SKM-1 treated with dmso at 0.1 percent for 144 hours (cell line): ENCODE results near the gene CMTM2.
"Not testable (repeated sequence)": the region's sequence is repeated elsewhere in the genome, so short reads cannot be mapped to it uniquely, and the experiment has no call there.

Source experiments
- DNase-seq: peaks from one replicate; lab custom pipeline; 2025; ENCODE audit not compliant: unreplicated experiment; lab: John Stamatoyannopoulos, UW

Gene CMTM2

GRCh38 chr16:66629856-66630255 is 50.6 kb downstream of the CMTM2 start:
- no peak for DNase-seq

- DNase-seq = not testable (repeated sequence)
These were observed 51.4 kb downstream of the CMTM2 start for GRCh38 chr16:66630561-66631260.

- DNase-seq = not testable (repeated sequence)
These were observed 52.3 kb downstream of the CMTM2 start for GRCh38 chr16:66631558-66631957.

GRCh38 chr16:66634527-66635196 is 55.4 kb downstream of the CMTM2 start:
- no peak for DNase-seq

- DNase-seq = no peak
These were observed 56.1 kb downstream of the CMTM2 start for GRCh38 chr16:66635406-66635805.

GRCh38 chr16:66636199-66636598 is 56.9 kb downstream of the CMTM2 start:
- DNase-seq = no peak

GRCh38 chr16:66637806-66638205 is 58.5 kb downstream of the CMTM2 start:
- DNase-seq = no peak
